ENCODE measurements around the gene VN1R5.
A peak's percentile ranks its signal among the peaks of the same experiment; 100 is the strongest.
"Not testable (repeated sequence)": the region's sequence is repeated elsewhere in the genome, so short reads cannot be mapped to it uniquely, and the experiment has no call there.

VN1R5 gene

DNA sequence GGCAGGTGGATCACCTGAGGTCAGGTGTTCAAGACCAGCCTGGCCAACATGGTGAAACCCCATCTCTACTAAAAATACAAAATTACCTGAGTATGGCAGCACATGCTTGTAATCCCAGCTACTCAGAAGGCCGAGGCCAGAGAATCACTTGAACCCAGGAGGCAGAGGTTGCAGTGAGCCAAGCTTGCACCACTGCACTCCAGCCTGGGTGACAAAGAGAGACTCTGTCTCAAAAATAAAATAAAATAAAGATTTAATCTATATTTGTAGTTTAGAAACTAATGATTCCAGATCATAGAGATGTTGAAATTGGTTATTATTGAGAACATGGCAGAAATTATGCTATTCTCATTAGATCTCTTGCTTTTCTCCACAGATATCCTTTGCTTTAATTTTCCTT, at the start of gene VN1R5:
Gene VN1R5, plus strand, starts transcription at position 301 of the 400 bp plus-strand sequence.
- DNase-seq = not testable (repeated sequence)

DNA sequence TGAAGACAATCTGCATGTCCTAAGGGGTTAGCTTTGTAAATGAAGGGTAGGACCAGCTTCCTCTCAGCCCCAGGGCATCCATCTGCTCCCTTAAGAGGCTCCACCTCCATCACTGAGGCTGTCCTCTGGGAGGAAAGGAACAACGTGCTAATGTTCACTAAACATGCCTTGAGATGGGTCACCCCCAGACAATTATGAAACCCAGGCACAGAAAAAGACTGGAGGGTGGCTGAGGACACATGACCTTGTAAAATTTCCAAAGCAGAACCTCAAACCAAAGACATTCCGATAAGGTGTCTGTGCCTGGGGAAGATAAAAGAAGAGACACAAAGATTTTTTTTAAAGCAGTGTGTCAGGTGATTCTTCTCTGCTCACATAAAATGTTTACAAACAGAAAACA, 46.5 kb upstream of the VN1R5 start:
- no peak for DNase-seq

DNA sequence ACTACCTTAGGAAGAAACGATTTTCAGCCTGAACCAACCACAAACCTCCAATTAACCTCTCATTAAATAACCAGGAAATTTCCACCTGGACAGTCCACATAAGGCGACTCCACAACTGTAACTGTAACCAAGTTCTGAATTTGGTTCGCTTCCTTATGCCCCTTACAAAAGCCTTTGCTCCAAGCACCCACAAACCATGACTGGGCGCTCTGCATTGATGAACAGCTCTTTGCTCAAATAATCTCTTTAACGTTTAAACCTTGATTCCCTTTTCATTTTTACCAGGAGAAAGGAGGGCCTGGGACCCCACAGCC, 45.9 kb upstream of the VN1R5 start:
- peak; percentile 3 for DNase-seq

DNA sequence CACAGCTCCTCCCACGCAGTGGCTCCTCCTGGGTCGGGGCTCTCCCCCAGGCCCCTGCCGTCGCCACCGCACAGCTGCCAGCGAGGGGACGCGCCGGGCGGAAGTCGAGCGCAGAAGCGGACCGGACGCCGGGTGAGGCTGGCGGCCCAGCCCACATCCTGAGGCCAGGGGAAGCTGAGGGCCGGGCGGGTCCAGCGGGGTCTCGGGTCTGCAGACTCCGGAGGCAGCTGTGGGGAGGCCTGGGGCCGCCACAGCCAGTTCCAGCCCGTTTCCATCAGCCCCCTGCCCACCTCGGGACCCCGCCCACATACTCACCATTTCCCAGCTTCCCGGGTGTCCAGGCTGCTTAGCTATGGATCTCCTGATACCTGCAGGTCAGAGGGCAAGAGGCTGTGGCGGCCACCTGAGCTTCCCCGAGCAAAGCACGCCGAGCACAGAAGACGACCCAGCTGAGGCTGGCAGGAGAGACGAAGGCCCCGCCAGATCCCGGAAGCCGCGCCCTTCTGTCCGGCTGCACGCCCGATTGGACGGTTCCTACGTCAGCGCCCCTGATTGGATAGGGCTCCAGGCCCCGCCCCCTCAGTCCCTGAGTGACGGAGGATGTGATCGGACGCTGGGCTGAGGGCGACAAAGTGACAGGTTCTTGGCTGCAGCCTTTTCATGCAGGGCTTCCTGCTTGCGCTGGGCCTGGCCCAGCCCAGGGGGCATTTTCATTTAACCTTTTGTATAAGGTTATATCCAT, 45.3 kb upstream of the VN1R5 start:
- DNase-seq = peak; percentile 80

DNA sequence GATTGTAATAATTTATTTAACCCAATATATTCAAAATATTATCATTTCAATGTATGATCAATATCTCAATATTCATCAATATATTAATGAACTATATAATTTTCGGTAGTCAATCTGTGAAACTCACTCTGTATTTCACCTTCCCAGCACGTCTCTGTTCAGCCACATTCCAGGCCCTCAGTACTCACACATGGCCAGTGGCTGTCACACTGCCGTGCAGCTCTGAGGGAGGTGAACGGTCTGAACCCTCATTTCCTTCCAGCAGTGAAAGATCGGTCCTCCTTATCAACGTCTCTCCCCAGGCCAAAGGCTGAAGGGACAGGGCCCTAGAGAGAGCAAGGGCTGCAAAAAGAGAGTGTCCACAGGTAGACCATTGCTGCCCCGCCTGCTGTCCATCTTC, 44.5 kb upstream of the VN1R5 start:
- DNase-seq = no peak

DNA sequence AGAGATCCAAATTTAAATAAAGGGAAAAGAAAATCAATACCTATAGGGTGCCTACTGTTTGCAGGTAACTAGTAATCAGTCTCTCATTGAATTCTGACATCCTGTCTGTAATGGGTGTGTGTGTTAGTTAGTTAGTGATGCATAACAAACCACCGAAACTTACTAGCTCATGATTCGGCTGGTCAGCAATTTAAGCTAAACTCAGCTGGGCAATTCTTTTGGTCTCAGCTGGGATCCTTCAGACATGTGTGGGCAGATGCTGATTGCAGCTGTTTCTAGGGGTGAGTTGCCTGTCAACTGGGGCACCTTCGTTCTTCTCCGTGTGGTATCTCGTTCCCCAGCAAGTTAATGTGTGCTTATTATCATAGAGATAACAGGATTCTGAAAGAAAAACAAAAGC, 43.9 kb upstream of the VN1R5 start:
- DNase-seq = no peak

DNA sequence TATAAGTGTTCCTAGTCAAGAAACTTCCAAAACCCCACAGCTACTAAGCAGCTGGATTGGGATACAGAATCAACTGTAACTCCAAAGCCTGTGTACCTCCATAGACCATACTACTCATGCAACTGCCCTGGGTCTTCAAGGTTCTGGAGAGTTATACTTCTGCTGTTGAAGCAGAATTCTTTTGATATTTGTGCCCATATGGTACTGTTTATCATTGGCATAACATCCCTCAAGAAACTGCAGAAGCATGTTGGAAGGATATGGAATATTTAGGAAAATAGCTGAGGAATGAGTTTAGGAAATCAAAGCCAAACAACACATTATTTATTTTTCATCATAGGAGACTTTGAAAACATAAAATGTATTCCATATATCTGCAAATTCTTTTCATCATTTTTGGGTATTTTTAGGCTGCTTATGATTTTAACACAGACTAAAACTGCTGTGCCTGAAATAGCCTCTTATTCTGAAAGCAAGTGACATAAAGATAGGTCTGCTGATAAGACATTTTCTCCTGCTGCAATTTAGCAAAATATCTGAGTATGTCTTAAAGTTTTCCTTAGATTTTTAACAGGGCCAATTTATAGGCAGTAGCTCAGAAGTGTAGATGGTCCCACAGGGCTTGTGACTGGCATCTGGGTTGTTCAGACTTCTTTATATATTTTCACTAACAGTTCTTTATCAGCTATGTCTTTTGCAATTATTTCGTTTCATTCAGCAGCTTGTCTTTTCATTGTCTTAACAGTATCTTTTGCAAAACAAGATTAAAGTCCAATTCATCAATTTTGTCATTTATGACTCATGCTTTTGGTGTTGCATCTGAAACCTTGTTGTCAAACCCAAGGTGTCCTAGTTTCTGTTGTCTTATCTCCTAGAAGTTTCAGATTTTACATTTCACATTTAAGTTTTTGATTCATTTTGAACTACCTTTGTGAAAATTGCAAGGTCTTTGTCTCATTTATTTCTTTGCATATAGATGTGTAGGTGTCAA, 43.0 kb upstream of the VN1R5 start:
- no peak for DNase-seq

DNA sequence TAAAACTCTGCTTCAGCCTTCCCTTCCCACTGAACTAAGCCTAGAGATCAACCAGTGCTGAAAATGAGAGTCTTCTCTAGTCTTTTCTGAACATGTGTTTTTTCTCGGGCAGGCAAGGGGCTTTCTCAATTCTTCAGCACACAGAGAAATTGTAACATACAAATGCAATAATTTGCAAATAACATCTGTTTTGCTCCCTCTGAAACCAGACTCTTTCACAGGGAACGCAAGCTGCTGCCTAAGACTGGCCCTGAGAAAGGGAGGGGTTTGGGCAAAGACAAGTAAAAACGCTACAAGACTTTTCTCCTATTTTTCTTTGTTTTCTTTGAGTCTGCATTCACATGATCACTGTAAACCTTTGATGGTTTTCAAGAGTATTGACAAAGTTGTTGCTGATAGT, 39.6 kb upstream of the VN1R5 start:
- no peak for DNase-seq

DNA sequence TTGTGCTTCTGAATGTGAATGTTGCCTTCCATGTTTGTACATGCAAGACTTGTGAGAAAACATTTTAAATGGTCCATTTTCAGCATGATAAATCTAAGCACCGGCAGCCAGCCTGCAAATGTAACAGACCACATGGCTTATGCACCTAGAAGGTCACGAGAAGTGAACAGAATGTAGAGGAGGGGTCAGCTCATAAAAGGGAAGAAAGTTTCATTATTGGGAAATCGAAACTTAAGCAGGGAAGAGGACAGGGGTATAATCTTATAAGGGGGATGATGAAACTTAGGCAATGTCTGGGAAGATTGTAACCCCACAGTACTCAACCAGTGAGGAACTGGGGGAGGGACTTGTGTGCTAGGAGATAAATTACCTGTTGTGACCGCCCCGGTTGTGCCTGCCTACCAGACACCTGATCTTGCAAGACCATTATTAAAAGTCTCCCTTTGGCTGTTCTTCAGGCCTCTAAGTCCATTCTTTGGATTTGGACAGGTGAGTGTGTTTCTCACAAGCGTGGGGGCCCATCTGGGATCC, 37.7 kb upstream of the VN1R5 start:
- no peak for DNase-seq

DNA sequence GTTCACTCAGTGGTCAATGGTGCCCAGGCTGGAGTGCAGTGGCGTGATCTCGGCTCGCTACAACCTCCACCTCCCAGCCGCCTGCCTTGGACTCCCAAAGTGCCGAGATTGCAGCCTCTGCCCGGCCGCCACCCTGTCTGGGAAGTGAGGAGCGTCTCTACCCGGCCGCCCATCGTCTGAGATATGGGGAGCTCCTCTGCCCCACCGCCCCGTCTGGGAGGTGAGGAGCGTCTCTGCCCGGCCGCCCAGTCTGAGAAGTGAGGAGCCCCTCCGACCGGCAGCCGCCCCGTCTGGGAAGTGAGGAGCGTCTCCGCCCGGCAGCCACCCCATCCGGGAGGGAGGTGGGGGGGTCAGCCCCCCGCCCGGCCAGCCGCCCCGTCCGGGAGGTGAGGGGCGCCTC, 35.6 kb upstream of the VN1R5 start:
- DNase-seq = not testable (repeated sequence)

DNA sequence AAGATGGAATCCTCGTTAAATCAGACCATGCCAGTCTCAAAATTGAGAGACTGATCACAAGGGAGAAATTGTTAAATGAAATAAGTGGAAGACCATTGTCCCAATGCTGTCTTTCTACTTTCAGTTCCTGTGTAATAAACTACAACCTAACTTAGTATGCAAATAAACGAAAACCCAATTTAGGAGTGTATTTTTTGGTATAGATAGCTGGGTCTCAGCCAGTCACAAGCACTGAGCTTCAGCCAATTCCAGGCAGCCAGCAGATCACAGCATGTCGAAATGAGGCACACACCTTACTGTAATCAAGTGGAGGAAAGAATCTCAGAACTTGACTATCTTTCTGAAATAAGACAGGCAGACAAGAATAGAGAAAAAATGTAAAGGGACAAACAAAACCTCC, 33.0 kb upstream of the VN1R5 start:
- no peak for DNase-seq

DNA sequence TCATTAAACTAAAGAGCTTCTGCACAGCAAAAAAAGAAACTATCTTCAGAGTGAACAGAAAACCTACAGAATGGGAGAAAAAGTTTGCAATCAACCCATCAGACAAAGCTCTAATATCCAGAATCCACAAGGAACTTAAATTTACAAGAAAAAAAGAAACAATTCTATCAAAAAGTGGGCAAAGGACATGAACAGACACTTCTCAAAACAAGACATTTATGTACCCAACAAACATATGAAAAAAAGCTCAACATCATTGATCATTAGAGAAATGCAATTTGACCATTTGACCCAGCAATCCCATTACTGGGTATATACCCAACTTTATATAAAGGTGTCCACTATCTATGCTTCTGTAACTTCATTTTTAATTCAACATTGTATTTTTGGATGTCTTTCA, 31.1 kb upstream of the VN1R5 start:
- no peak for DNase-seq

DNA sequence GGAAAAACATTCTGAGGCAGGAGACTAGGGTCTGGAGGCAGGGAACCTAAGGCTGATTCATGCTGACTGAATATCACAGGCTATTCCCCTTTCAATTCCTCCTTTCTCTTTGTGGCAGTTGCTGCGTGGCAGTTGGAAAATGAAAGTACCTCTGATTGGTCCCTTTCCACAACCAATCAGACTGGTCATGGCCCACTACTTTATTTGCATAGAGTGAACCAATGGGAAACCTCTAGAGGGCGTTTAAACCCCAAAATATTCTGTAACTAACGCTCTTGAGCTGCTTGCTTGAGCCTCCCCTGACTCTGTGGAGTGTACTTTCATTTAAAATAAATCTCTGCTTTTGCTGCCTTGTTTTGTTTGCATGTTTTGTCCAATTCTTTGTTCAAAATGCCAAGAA, 27.7 kb upstream of the VN1R5 start:
- DNase-seq = no peak

DNA sequence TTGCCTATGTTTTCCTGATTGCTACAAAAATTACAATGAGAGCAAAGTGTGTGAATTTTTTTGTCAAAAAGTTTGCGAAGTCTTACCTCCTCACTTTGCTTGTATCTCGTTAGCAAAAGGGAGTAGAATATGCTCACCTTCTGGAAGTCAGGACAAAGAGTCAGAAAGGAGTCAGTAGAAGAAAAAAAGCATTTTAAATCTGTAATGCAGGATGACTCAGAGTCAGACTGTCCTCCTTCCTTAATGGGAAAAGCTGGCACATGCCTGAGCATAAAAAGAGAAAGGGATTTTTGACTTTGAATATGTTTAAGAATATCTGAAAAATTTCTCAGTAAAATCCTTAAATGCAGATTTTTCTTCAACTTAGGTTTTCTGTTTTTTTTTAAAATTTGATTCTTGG, 14.2 kb upstream of the VN1R5 start:
- DNase-seq = no peak

DNA sequence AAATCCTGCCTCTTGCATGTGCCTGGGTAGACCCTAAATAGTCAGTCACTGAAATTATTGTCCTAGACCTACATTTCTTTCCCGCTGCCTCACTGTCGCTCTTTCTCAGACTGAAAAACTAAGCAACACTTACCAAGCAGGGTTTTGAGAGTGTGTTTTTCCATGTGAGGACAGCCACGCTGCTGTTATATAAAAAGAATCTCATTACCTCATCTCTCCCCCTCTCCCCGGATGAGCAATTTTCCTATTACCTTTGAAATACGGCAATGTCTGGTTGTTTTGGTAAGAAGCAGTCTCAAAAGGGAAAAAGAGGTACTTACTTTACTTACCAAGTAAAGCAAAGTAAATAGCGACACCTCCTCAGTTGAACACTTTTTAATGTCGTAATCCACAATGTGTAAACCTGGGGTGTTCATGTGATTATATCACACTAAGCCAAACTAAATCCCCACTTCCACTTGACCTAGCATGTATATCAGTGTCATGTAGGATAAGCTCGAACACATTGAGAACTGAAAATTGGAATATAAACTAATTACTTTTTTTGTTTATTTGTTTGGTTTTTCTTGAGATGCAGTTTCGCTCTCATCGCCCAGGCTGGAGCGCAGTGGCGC, 12.2 kb upstream of the VN1R5 start:
- DNase-seq = no peak

DNA sequence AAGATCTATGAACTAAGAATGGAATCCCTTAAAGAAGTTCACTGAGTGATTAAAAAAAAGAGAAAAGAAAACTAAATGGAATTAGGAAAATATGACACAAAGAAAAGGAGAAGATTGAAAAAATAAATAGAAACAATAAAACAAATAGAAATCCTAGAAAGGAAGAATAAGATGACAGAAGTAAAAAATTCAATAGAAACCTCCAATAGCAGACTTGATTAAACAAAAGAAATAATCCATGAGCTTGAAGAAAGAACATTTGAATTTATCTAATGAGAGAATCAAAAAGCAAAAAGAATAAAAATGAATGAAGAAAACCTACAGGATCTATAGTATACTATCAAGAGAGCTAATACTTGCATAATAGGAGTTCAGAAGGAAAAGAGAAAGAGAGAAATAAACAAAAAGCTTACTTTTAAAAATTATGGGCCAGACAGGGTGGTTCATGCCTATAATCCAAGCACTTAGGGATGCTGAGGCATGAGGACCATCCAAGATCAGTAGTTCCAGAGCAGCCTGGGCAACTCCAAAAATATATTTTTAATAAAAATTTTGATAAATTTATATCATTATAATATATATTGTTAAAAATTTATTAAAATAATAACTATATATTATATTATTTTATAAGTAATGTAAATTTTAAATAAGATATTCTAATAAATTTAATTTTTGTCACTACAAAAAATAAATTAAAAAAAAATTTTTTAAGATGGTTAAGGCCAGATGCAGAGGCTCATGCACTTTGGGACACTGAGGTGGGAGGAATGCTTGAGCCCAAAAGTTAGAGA, 9.4 kb upstream of the VN1R5 start:
- no peak for DNase-seq

DNA sequence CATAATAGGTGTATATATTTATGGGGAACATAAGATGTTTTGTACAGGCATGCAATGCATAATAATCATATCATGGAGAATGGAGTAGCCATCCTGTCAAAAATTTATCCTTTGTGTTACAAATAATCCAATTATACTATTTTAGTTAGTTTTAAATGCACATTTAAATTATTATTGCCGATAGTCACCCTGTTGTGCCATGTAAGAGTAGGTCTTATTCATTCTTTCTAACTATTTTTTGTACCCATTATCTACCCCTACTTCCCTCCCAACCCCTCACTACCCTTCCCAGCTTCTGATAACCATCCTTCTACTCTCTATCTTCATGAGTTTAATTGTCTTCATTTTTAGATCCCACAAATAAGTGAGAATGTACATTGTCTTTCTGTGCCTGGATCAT, 8.3 kb upstream of the VN1R5 start:
- DNase-seq = no peak

DNA sequence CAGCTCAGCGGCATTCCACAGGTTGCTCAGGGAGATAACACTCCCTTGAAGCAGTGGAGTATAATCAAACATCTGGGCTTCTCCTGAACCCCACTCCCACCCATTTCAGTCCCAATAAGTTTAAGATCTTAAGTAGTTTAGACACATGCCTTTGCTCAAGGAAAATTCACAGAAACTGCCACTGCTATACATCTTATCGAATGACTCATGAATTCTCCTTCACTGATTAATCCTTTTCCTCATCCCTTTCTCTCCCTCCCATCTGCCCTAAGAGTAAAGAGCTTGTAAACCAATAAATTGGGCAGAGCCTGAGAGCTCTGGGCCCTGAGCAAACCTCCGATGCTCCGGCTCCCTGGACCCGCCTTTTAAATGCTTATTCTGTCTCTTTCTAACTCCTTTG, 10.2 kb downstream of the VN1R5 start:
- no peak for DNase-seq

DNA sequence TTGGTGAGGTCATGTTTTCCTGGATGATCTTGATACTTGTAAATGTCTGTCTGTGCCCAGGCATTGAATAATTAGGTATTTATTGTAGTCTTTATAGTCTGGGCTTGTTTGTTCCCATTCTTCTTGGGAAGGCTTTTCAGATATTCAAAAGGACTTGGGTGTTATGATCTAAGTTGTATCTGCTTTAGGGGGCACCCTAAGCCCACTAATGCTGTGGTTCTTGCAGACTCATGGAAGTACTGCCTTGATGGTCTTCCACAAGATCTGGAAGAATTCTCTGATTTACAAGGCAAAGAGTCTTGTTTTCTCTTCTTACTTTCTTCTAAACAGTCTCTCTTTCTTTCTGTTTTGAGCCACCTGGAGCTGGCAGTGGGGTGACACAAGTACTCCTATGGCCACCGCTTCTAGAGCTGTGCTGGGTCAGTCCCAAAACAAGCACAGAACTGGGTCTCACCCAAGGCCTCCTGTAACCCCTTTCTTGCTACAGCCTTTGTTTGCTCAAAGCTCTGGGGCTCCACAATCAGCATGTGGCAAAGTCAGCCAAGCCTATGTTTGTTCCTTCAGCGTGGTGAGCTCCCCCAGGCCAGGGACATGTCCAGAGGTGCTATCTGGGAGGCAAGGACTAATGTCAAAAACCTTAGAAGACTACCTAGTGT, 12.6 kb downstream of the VN1R5 start:
- no peak for DNase-seq

DNA sequence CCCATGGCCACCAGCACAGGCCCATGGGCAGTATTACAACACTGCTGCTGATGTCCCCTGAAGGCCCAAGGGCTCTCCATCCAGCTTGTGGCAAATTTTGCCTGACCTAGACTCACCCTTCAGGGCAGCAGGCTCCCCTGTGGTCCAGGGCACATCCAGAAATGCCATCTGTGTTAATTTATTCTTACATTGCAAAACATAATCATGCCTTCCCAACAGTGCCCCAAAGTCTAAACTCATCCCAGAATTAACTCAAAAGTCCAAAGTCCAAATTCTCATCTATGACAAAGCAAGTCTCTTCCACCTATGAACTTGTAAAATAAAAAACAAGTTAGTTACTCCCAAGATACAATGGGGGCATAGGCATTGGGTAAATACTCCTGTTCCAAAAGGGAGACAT, 13.3 kb downstream of the VN1R5 start:
- DNase-seq = no peak

DNA sequence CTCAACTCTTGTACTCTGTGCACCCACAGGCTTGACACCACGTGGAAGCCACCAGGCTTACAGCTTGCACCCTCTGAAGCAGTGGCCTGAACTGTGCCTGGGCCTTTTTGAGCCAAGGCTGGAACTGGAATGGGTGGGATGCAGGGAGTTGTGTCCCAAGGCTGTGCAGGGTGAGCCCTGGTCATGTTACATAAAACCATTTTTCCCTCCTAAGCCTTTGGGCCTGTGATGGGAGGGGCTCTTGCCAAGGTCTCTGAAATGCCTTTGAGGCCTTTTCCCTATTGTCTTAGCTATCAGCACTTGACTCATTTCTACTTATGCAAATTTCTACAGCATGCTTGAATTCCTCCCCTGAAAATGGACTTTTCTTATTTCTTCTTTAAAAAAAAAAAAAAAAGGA, 14.1 kb downstream of the VN1R5 start:
- no peak for DNase-seq

DNA sequence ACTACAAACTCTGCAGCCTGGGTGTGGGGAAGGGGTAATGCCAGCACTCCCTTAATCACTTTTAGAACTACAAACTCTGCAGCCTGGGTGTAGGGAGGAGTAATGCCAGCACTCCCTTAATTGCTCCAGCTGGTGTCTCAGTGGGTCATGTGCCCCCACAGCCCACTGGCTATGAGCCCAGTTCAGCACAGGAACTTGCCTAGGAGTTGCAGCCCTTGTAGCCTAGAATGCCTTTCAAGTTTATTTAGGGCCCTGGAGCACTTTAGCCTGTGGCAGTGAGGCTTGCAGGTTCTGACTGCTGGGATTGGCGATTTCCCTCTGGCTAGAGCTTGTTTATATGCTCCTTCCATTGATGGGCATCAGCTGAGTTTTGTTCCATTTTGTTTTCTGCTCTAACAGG, 17.1 kb downstream of the VN1R5 start:
- no peak for DNase-seq

Measured in NCI-H526 treated with DMSO at 0.1 percent for 48 hours (cell line).